ENCODE measurements around the gene WDR88.
"Not testable (repeated sequence)": the region's sequence is repeated elsewhere in the genome, so short reads cannot be mapped to it uniquely, and the experiment has no call there.

Gene WDR88

GRCh38 chr19:33130433-33130832 lies 1.5 kb upstream of the WDR88 start:
- no peak for FAIRE-seq

GRCh38 chr19:33132425-33132824 lies 511 bp downstream of the WDR88 start:
- FAIRE-seq: no peak

GRCh38 chr19:33133438-33134031 lies 1.6 kb downstream of the WDR88 start:
- FAIRE-seq: no peak

- no peak for FAIRE-seq
Observed at GRCh38 chr19:33134571-33135041, 2.7 kb downstream of the WDR88 start.

- FAIRE-seq: no peak
Observed at GRCh38 chr19:33139165-33139564, 7.3 kb downstream of the WDR88 start.

- FAIRE-seq: no peak
Observed at GRCh38 chr19:33143897-33144405, 12.0 kb downstream of the WDR88 start.

GRCh38 chr19:33146209-33146608 lies 14.3 kb downstream of the WDR88 start:
- no peak for FAIRE-seq

- no peak for FAIRE-seq
Observed at GRCh38 chr19:33147538-33147937, 15.6 kb downstream of the WDR88 start.

- FAIRE-seq: no peak
Observed at GRCh38 chr19:33150852-33151518, 19.1 kb downstream of the WDR88 start.

GRCh38 chr19:33152176-33152575 lies 20.3 kb downstream of the WDR88 start:
- FAIRE-seq: no peak

GRCh38 chr19:33152625-33153024 lies 20.7 kb downstream of the WDR88 start:
- not testable (repeated sequence) for FAIRE-seq

GRCh38 chr19:33154313-33154712 lies 22.4 kb downstream of the WDR88 start:
- FAIRE-seq: not testable (repeated sequence)

GRCh38 chr19:33156334-33156733 lies 24.4 kb downstream of the WDR88 start:
- no peak for FAIRE-seq

- FAIRE-seq: no peak
Observed at GRCh38 chr19:33157906-33158305, 26.0 kb downstream of the WDR88 start.

GRCh38 chr19:33158365-33158764 lies 26.5 kb downstream of the WDR88 start:
- FAIRE-seq: no peak

- no peak for FAIRE-seq
Observed at GRCh38 chr19:33159149-33159548, 27.2 kb downstream of the WDR88 start.

GRCh38 chr19:33159893-33160292 lies 28.0 kb downstream of the WDR88 start:
- no peak for FAIRE-seq

GRCh38 chr19:33161201-33161600 lies 29.3 kb downstream of the WDR88 start:
- no peak for FAIRE-seq

- FAIRE-seq: no peak
Observed at GRCh38 chr19:33163481-33163880, 31.6 kb downstream of the WDR88 start.

GRCh38 chr19:33166037-33166436 lies 34.1 kb downstream of the WDR88 start:
- not testable (repeated sequence) for FAIRE-seq

- FAIRE-seq: no peak
Observed at GRCh38 chr19:33167438-33167837, 35.5 kb downstream of the WDR88 start.

GRCh38 chr19:33168528-33168927 lies 36.6 kb downstream of the WDR88 start:
- no peak for FAIRE-seq

GRCh38 chr19:33171222-33171795 lies 39.4 kb downstream of the WDR88 start:
- no peak for FAIRE-seq

GRCh38 chr19:33171916-33172359 lies 40.0 kb downstream of the WDR88 start:
- FAIRE-seq: no peak

All from endometrium (tissue), 2 donors.